ENCODE results near the gene ZNF57. TPM values are rescaled to one million over a fixed set of nuclear protein-coding genes. Genes with fewer than 3 reads are reported as not detected.

ZNF57 gene
- total and polyA plus RNA-seq, 12 donors, result 1.0 to 5.5 (median 3.0) TPM

GRCh38 chr19:2865334-2866100 lies 35.2 kb upstream of the ZNF57 start:
- 43 to 57% methylated on average over 12 of the region's 12 CpGs for WGBS, 2 donors
- Histone ChIP-seq H3K27me3 (no peaks in the 10 kb centered on the region), H3K36me3 (no peaks in the 10 kb centered on the region), H3K4me3 (no peak overlapping the region), H3K27ac (no peak overlapping the region), H3K9me3 (peaks cover 0 to 12% (median 0%) of the 10 kb centered on the region in 11 donors), H3K4me1 (no peaks in the 10 kb centered on the region)
- ATAC-seq (no peak), DNase-seq (no peak)
- intact Hi-C loops (cut with DNase I), result no loop called here
- TF ChIP-seq CTCF (IDR thresholded peaks at IDR 0.05), result no peak

DNA sequence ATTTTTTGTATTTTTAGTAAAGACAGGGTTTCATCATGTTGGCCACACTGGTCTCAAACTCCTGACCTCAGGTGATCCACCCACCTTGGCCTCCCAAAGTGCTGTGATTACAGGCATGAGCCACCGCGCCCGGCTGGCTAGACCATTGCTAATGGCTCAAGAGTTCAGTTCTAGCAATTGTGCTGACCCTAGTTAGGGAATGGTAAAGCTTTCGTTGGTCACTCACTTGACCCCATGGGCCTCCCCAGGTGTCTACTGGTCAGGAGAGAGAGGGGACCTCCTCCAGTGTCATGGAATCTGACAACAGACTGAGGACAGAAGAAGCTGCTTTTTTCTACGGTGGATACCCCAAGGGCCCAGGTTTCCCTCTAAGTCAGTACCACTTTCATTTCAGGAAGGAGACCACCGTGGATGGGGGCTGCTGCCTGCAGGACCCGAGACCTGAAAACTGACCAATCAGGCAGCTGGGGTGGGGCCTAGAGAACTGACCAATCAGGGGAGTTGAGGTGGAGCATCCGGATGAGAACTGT lies 34.2 kb upstream of the ZNF57 start:
- Histone ChIP-seq H3K4me1 (no peaks in the 10 kb centered on the region), H3K27me3 (no peaks in the 10 kb centered on the region), H3K9me3 (peaks cover 0 to 8% (median 0%) of the 10 kb centered on the region in 11 donors), H3K4me3 (no peak overlapping the region), H3K27ac (no peak overlapping the region), H3K36me3 (no peaks in the 10 kb centered on the region)
- ATAC-seq (no peak), DNase-seq (no peak)
- TF ChIP-seq CTCF (IDR thresholded peaks at IDR 0.05), result no peak
- WGBS, 2 donors, result 73 to 82% methylated on average over 8 of the region's 8 CpGs
- intact Hi-C loops (cut with DNase I), result no loop called here

- H3K27me3 ChIP-seq, result no peaks in the 10 kb centered on the region
- intact Hi-C loops (cut with DNase I), result no loop called here
- no peak for TF ChIP-seq CTCF (IDR thresholded peaks at IDR 0.05)
- peaks cover 0 to 12% (median 0%) of the 10 kb centered on the region in 11 donors for H3K9me3 ChIP-seq
- no peaks in the 10 kb centered on the region for H3K4me1 ChIP-seq
- peak in 3 of 8 donors; percentile 35 to 58 (median 42) for ATAC-seq
- no peak within 1 kb of the TSS for H3K4me3 ChIP-seq
- no peak within 1 kb of the TSS for H3K27ac ChIP-seq
- 83 to 86% methylated on average over 36 of the region's 36 CpGs for WGBS, 2 donors
- no peaks in the 10 kb centered on the region for H3K36me3 ChIP-seq
- no peak for DNase-seq
Measured at GRCh38 chr19:2867025-2867991, 33.4 kb upstream of the ZNF57 start, which contains the start of gene ZNF556. Gene ZNF556, plus strand, starts transcription at chr19:2867335. Its CDS starts 87 bp downstream, at chr19:2867422.

- TF ChIP-seq CTCF (IDR thresholded peaks at IDR 0.05), result no peak
- no peak for ATAC-seq
- H3K9me3 ChIP-seq, result peaks cover 0 to 12% (median 0%) of the 10 kb centered on the region in 11 donors
- no peaks in the 10 kb centered on the region for H3K27me3 ChIP-seq
- no peaks in the 10 kb centered on the region for H3K36me3 ChIP-seq
- no peaks in the 10 kb centered on the region for H3K4me1 ChIP-seq
- WGBS, 2 donors, result 82 to 85% methylated on average over 10 of the region's 10 CpGs
- intact Hi-C loops (cut with DNase I), result loop anchor here in 7 of 10 donors (5.0 to 10.0 kb wide), 2 partner anchors 222 to 225 kb away; no protein-coding TSS in a partner anchor
- no peak for DNase-seq
- H3K4me3 ChIP-seq, result no peak overlapping the region
- H3K27ac ChIP-seq, result no peak overlapping the region
Measured at GRCh38 chr19:2869618-2870017, 31.1 kb upstream of the ZNF57 start.

Data from heart right ventricle (tissue), 16 donors.